22Rv1 (cell line): ENCODE results near the gene PDLIM5.

Experiments
- H3K27ac ChIP-seq: fragments of 450-650 bp; 2 replicates; pipeline ENCODE4 v1.5.1; 2017
- CTCF ChIP-seq: fragments of 450-650 bp; IDR thresholded peaks from 2 replicates; pipeline ENCODE4 v1.5.1; 2017; ENCODE audit warnings: mild to moderate bottlenecking
- ZFX ChIP-seq: fragments of 450-650 bp; IDR thresholded peaks from 2 replicates; pipeline ENCODE4 v1.6.1; 2017; ENCODE audit warnings: antibody characterized with exemption, borderline replicate concordance

PDLIM5 gene

GRCh38 chr4:94577136-94577535 lies 125.4 kb downstream of the PDLIM5 start:
- H3K27ac ChIP-seq = no peak overlapping the region
- TF ChIP-seq ZFX (no peak), CTCF (no peak)

GRCh38 chr4:94578195-94578594 lies 126.5 kb downstream of the PDLIM5 start:
- no peak for TF ChIP-seq CTCF
- no peak for TF ChIP-seq ZFX
- H3K27ac ChIP-seq = no peak overlapping the region

GRCh38 chr4:94581766-94582165 lies 130.0 kb downstream of the PDLIM5 start:
- H3K27ac ChIP-seq = no peak overlapping the region
- no peak for TF ChIP-seq ZFX
- no peak for TF ChIP-seq CTCF

- TF ChIP-seq ZFX = no peak
- no peak for TF ChIP-seq CTCF
- H3K27ac ChIP-seq = no peak overlapping the region
These were observed 130.8 kb downstream of the PDLIM5 start for GRCh38 chr4:94582517-94582916.

GRCh38 chr4:94583914-94584641 lies 132.3 kb downstream of the PDLIM5 start:
- H3K27ac ChIP-seq = no peak overlapping the region
- TF ChIP-seq ZFX (no peak), CTCF (no peak)

- no peak overlapping the region for H3K27ac ChIP-seq
- TF ChIP-seq ZFX (no peak), CTCF (no peak)
These were observed 137.4 kb downstream of the PDLIM5 start for GRCh38 chr4:94588896-94589693.

GRCh38 chr4:94590493-94590892 lies 138.8 kb downstream of the PDLIM5 start:
- no peak overlapping the region for H3K27ac ChIP-seq
- TF ChIP-seq CTCF = no peak
- no peak for TF ChIP-seq ZFX
